Stimulated activated CD8-positive, alpha-beta memory T cell treated with anti-CD3 and anti-CD28 coated beads, Interleukin-7, amount 100 ng/mL, for 24 hours (primary cell): ENCODE results near the gene GLDN.

Experiments used
- DNase-seq: peaks from one replicate; pipeline ENCODE4 v3.0.0-alpha.2; 2020; ENCODE audit warnings: low read depth

Gene GLDN

DNA sequence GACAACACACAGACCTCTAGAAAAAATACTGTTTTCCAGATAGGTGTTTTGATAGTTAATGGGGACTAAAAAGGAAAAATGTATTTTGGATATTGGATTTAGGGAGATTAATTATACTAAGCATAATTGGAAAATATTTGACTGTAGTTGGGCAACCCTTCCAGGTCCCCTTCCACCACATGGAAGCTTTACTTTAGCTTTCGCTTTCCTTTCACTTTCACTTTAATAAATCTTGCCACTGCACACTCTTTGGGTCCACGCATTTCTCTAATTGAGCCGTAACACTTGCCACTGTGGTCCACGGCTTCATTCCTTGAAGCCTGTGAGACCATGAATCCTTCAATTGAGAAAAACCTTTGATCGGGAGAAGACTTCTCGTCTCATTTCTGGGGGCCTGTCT, 15.5 kb downstream of the GLDN start:
- DNase-seq = no peak

DNA sequence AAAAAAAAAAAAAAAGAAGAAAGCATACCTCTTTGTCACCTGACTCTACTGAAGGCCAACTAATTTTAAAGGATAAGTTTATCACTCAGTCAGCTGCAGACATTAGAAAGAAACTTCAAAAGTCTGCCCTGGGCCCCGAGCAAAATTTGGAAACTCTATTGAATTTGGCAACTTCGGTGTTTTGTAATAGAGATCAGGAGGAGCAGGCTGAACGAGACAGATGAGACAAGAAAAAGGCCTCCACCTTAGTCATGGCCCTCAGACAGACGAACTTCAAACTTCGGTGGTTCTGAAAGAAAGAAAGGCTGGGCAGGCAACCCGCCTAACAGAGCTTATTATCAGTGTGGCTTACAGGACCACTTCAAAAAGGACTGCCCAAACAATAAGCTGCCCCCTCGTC, 18.5 kb downstream of the GLDN start:
- DNase-seq = no peak

DNA sequence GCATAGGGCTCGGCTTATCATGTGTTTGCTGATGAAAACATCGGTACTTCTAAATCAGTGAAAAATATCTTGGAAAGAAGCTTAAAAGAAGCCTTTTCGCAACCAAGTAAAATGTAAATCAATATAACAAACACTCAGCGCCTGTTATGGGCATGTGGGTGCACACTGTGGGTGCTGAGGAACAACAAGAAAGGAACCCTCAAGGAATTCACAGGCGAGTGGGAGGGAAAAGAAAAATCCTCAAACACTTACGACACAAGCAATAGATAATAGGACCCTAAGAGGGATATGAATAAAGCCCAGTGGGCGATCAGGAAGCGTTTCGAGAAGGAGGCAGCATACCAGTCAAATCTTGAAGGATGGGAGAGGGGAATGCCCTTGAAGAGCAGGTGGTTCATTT, 21.9 kb downstream of the GLDN start:
- no peak for DNase-seq

DNA sequence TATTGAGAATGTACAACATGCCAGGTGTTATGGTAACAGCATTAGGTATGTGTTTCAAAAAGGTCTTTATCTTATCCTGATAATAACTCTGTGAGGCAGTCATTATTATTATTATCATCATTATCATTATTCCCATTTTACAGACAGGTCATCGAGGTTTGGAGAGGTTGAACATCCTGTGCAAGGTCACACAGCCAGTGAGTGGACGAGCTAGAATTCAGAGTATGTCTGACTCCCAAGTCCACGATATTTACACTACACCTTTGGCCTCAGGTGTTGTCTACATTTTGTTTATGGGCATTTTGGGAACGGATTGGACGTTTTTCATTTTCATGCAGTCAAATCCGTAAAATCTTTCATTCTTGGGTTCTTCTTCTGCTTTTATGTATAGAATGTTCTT, 24.0 kb downstream of the GLDN start:
- no peak for DNase-seq

DNA sequence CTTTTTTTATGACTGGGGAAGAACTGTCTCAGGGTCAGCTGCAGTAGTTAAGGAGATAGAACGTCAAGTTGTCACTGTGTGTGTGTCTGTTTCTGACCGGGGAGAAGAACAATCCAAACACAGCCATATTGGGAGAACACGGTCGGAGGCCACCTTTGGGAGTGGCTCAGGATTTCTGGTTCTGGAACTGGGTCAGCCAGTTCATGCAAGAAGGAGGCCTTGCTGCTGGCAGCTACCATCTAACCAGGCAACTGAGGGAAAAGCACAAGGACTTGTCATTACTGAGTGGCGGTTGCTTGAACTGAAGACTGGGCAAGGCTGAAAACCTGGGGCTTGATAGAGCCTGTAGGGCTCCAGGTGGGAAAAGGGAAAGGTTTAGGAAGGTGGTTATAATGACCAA, 24.6 kb downstream of the GLDN start:
- DNase-seq = no peak

DNA sequence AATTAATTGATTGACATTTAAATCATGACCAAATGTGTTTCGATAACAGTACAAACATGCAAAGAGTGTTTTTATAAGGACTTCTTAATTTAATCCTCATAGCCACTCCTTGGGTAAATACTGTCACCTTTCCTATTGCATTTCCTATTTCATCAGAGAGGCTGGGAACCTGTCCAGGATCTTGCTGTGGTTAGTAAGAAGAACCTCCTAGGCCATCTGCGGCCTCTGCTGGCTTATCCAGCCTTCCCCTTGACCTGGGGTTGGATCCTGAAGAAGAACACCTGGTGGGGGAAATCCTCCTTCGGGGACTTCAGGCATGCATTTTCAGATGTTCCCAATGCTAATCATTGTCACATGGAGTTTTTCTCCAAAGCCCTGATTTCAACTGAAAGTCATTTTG, 25.5 kb downstream of the GLDN start:
- no peak for DNase-seq

DNA sequence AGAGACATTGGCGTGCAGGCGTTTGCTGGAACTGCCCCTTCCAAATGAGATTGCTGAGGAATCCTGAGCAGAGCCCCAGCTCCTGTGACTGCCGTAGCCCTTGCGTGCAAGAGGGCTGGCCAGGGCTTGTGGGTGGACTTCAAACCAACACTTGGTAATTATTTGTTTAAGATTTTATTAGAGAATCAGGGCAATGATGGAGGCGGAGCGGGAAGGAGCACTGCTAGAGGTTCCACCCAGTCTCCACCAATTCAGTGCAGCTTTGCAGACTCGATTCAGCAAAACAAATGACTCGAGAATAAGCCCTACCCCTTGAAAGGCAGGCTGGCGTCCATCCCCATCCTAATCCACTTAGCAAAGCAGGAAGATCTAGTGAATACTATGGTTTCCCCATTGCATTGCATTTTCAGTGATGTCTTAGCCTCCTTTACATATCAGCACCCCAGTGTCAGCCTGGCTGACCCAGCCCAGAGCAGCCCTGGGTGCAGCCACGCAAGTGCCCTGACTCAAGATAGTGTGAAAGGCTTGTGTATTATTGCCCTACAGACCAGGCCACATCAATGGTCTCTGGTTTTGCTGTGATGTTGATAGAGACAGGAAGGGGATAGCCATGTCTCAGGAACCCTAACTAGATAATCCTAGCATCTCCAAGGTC, 26.0 kb downstream of the GLDN start:
- no peak for DNase-seq

DNA sequence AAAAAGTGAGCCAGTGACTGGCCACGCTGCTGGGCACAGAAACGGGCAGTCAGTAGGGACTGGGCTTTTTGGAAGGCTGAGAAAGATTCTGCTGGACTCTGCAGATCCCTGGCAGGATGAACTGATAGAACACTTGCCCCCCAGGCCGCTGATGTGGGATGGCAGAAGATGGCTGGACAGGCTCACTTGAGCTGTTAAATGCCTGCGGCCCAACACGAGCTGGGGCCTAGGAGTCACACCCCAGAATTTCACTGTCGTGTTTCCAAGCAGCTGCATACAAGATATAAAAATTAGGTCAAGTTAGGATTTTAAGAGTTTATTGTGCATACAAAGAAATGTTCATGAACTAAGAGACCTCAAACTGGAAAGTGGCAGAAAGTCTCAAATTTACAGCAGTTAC, 26.9 kb downstream of the GLDN start:
- DNase-seq = no peak

DNA sequence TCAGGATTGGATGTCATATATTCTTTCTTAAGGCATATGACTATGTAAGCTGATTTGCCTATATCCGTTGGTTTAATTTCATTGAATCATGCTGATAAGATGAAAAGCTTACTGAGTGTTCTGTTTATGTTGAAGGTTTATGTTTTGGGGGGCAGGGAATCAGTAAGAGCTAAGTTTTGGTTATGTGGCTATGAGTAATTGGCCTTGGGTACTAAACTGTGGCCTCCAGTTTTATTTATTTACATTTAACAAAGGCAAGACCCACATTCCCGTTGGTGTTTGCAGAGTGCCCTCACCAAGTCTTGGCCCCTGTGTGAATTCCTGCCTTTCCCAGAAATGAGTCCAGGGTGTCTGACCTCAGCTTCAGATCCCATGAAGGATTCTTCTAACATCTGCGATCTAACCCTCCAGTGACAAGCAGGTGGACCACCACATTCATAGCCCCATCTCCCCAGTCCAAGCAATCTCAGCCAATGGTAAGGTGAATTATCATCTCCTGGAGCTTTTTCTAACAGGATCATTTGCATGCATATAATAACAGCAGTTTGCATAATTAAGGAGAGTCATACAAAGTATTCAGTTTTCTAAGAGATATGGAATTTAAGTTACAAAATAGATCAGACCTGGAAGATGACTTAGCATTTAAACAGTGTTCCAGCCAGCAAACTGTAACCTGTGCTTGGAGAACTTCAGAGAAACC, 27.4 kb downstream of the GLDN start:
- DNase-seq = no peak

DNA sequence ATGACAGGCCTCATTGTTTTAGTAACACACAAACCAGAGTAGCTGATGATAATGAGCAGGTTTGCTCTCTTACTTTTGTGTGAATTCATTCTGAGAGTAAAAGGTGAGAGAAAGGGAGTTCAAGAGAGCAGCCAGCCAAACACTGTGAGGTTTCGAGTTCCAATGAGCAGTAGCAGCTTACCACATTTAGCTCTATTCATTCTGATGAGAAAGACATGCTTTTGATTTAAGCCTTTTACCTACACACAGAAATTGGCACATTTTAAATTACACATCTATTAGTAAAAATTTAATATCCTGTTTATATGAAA, 28.0 kb downstream of the GLDN start:
- no peak for DNase-seq

DNA sequence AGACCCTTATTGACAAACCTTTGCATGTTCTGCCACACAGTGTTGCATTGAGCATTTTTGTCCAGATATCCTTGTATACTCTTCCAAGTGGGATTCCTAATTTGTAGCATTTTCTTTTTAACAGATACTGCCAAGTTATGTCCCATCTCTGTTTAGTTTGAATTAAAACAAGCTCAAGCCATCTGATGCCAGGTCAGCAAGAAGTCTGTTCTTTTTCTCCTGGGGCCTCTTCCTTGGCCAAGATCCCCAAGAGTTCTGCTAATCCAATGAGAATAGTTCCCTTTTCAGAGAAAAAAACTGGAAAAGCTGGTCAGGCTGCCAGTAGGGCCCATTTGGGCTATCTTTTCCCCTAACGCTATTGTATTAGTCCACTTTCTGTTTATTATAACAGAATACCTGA, 29.8 kb downstream of the GLDN start:
- no peak for DNase-seq

DNA sequence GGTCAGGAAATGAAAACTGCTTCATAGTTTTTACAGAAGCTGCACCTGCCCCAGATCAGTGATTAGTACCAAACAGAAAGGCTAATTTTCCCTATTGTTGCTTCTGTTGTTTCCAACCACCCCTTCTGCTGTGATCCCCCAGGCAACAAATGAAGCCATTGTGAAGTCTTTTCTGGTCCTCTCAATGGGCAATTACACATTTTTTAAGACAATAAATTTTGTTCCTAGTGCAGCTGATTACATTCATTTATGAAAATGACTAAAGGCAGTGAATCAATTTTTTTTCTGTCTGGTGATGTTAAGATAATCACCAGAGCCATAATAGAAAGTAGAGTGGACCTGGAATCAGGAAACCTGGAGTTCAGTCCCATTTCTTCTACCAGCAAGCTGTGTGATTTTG, 32.7 kb downstream of the GLDN start:
- DNase-seq = no peak

DNA sequence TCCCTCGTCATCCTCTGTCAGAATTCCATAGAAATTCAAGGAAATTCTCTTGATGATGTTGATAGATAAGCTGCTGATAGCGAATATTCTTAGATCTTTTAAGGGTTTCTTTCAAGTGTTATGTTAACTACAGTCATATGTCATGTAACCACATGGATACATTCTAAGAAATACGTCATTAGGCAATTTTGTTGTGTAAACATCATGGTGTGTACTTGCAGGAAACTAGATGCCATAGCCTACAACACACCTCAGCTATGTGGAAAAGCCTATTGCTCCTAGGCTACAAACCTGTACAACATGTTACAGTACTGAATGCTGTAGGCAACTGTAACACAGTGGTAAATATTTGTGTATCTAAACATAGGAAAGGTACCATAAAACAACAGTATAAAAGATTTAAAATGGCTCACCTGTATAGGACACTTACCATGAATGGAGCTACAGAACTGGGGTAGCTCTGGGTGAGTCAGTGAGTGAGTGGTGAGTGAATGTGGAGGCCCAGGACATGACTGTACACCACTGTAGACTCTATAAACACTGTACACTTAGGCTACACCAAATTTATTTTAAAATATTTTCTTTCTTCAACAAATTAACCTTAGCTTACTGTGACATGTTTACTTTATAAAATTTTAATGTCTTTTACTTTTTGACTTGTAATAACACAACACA, 34.6 kb downstream of the GLDN start:
- no peak for DNase-seq

DNA sequence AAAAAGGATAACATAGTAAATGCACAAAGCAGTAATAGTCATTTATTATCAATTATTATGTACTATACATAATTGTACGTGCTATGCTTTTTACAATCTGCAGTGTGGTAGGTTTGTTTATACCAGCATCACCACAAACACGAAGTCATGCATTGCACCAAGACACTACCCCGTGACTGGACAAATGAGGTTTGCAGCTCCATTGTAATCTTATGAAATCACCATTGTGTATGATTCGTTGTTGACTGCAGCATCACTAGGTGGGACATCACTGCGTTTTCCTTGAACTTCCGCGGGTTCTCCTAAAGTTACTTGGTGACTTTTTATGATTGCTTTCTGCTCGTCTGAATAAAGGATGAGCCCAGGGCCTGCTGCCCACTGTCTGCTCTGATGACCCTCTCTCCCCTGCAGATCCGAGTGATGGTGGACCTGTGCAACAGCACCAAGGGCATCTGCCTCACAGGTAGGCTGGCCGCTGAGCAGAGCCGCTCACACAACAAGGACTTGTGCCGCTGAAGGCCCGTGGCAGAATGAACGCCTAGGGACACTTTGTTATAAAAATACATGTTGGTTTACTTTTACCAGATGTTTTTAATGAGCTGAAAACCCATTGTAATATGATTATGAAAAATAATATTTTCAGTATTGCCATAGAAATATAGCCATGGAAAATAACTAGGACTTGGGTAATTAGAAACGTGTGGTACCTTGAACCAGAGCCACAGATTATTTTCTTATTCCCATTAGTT, 35.8 kb downstream of the GLDN start:
- DNase-seq = no peak

DNA sequence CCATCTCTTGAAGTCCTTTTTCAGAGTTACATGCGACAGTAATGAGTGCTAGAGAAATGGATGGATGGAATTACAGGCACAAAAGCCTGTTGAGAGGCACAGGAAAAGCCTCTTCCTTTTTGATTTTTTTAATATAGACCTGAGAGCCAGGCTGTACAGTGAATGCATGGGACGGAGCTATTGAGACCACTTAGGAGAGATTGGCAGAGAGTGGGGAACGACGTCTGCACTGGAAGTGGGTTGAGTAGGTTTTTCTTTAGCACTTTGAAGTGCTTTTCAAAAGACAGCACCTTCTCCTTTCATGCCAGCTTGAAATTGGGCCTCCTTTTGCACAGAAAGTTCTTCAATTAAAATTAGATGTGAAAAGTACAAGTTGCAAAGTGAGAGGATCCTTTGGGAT, 37.0 kb downstream of the GLDN start:
- no peak for DNase-seq

DNA sequence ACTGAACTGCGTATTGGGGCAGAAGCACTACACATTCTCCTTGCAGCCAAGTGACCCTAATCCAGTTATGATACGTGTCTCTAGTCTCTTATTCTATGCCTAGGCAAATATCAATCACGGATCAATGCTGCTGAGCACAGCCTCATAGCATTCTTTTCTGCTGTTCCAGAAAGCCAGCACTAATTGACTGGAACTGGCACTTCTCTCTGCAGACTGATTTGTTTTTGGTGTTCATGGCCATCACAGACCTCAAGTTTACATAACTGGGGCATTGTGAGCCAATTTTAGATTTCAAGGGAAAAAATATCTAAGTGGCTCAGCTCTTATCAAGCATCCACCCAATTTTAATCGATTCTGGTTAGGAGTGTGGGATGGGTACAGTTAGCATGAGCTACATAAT, 37.9 kb downstream of the GLDN start:
- DNase-seq = no peak

DNA sequence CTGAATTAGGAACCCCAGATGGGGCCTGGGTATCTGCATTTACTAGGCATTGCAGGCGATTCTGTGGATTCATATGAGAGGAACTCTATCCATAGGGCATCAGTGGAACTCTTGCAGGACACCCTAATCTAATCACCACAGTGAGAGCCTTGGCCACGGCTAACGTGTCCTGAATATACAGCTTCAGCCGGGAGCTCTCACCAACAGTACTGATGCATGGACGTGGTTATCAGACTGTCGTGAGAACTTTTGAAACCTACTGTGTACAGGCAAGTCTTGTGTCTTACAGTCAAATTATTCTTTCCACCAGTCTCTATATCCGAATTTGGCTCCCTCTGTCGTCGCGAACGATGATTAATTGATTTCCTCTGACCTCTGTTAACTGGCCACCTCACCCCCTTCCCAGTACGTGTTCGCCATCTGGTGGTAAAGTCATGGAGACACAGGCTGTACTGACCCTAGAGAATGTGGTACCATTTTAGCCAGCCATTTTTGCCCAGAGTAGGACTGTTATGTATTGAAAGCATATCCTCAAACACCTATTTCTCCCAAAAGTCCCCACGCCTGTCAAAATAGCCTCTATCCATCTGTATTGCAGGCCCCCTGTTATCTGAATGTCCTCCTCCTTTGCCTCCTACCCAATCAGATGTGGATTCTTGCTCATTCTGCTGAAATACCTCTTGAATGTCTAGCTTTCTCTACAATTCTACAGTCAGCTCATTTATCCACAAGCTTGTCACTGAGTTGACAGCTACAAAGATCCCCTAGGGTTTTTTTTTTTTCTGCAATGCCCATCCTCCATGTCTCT, 39.7 kb downstream of the GLDN start:
- no peak for DNase-seq

DNA sequence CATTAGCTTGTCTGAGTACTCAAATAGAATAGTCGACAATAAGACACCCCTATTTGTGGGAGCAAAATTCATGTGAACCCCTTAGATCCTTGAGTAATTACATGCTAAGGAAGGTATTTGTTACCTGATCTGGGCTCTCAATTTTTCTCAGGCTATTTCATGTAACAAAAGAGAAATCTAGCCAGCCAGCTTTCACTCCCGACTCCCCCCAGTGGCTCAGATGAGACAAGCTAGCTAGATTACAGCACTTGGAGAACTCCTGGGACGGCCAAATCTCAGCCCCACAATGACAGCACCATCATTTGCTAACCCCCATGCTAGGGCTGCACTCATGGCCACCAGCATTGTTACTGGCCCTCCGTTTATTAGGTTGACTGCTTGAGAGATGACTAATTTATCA, 41.3 kb downstream of the GLDN start:
- no peak for DNase-seq

DNA sequence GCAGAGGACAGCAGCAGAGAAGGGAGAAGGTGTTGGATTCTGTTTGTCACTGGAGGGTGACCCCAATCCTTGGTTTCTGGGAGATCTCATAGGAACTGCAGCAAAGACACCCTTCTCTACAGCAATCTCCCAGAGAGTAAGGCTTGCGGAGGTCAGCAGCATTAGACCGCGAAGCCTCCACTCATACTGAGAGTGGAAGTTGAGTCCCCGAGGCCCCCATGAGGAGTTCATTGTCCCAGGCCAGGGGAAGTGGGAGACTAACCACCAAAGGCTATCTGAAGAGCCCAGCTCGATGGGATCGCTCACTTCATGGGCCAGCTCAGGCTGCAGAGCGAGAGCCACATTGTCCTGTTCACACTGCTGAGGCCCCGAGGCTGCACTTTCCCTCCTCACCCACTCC, 44.6 kb downstream of the GLDN start:
- DNase-seq = no peak

DNA sequence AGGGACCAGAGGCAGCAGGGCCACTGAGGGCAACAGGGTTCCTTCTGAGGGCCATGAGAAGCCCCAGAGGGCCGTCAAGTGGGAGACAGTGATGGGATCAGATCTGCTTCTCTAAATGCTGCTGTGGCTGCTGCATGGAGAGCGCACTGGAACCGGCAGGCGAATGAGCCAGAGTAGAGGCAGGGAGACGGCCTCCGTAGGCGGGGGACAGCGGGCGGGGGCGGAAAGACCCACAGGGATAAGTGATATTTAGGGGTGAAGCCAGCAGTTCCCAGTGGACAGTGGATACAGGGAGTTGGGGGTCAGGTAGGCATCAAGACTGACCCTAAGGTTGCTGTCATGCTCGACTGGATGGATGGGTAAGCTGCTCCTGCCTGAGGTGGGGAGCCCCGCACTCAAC, 45.0 kb downstream of the GLDN start:
- no peak for DNase-seq

DNA sequence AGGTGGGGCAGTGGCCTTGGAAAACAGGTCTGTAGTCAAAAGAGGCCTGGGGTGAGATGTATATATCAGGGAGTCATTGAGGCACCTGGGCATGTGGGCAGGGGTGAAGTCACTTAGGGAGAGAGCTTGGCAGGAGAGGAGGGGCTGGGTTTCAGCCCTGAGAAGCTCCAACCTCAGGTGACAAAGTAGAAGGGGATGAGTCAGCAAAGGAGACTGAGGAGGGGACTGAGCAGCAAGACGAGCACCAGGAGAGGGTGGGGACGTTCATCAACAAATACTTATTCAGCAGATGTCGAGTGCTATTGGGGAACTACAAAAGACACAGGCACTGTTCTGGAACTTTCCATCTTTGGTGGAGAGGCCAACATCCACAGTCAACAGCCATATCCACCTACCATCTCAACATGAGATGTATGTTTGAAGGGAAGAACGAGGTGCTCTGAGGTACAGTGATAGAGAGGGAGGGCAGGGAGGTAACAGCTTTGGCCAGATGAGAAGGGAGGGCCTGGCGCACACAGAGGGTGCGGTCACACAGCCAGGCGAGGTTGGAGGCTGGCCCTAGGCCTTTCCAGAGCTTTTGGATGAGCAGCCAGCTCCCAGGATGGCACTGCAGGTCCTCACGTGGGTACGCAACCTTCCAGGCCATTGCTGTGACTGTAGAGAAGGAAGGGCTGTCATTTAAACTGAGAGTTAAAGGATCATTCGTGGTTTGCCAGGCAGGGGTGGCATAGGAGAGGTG, 45.7 kb downstream of the GLDN start:
- DNase-seq = no peak

DNA sequence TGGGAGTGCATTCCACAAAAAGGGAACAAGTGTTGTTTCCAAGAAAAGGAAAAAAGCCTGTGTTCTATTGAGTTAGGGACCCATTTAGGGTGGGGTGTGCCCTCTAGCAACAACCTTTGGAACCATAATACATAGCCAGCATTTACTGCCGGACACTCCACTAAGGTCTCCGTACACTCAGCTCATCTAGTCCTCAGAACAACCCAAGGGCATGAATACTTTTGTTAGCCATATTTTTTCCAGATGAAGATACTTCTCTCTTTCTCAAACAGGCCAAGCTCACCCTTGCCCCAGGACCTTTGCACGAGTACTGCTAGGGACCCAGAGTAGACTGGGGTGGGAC, 46.2 kb downstream of the GLDN start:
- DNase-seq = no peak
